Prostate gland (tissue), 2 donors: ENCODE results near the gene RSU1. TPM values are rescaled to one million over a fixed set of nuclear protein-coding genes. Genes with fewer than 3 reads are reported as not detected.

Source experiments
- DNase-seq: peaks from one replicate; pipeline ENCODE4 v3.0.0-alpha.2; 2019; ENCODE audit warnings: low spot score
- H3K27ac ChIP-seq, 2 donors: fragments of 200-600 bp; sonication (generic); 2 replicates each; pipeline ENCODE4 v1.5.1; 2017 to 2019
- H3K27me3 ChIP-seq: fragments of 200-600 bp; sonication (generic); replicated peaks from 2 replicates; pipeline ENCODE4 v1.5.1; 2019; ENCODE audit not compliant: insufficient read depth
- H3K36me3 ChIP-seq, 2 donors: fragments of 200-600 bp; sonication (generic); 1 replicate in 1 of 2; 2 replicates in 1 of 2; pipeline versions ENCODE4 v1.5.1 to v1.8.1; 2017 to 2019
- H3K4me1 ChIP-seq: fragments of 200-600 bp; sonication (generic); replicated peaks from 2 replicates; pipeline ENCODE4 v1.5.1; 2019
- H3K4me3 ChIP-seq, 2 donors: fragments of 200-600 bp; sonication (generic); 2 replicates each; pipeline ENCODE4 v1.5.1; 2017 to 2019
- H3K9me3 ChIP-seq: fragments of 200-600 bp; sonication (generic); 2 replicates; pipeline ENCODE4 v1.5.1; 2017
- CTCF ChIP-seq, 4 experiments: fragments of 200-600 bp in 2 of 4; fragments of 450-650 bp in 2 of 4; sonication (generic) in 2 of 4; IDR thresholded peaks; 1 replicate in 3 of 4; 2 replicates in 1 of 4; pipeline ENCODE4 v1.5.1; 2016 to 2019; ENCODE audit warnings: antibody characterized with exemption in 4 of 4, mild to moderate bottlenecking in 2 of 4, moderate library complexity in 2 of 4
- POLR2A ChIP-seq: fragments of 450-650 bp; IDR thresholded peaks from one replicate; pipeline ENCODE4 v1.6.1; 2016; ENCODE audit warnings: antibody characterized with exemption, mild to moderate bottlenecking
- POLR2AphosphoS5 ChIP-seq: sonication (generic); formaldehyde crosslinking; IDR thresholded peaks from one replicate; pipeline ENCODE4 v1.6.1; 2017; ENCODE audit warnings: antibody characterized with exemption
- WGBS: methylation state at CpG from one replicate; pipeline ENCODE4 v1.1.5; 2018; 5-methylcytosine and 5-hydroxymethylcytosine counted together
- intact Hi-C: fragments of 100-400 bp; cut with DNase I; formaldehyde crosslinking; loops from one replicate; pipeline ENCODE4 v1.14.2; 2022
- total RNA-seq, 2 donors: library from RNA; depleted of rRNA; stranded (reverse); fragments of >200 nt; gene quantifications; one replicate each; pipeline ENCODE4 v1.1.0, GENCODE V29; 2016

Gene RSU1
- total RNA-seq, 2 donors from 2014 or later, result 32.2 to 49.3 TPM

- H3K27ac ChIP-seq, result no peak overlapping the region
- H3K27me3 ChIP-seq, result no peaks in the 10 kb centered on the region
- H3K4me1 ChIP-seq, result no peaks in the 10 kb centered on the region
- H3K36me3 ChIP-seq, result no peaks in the 10 kb centered on the region
- intact Hi-C loops, result no loop called here
- DNase-seq, result no peak
- WGBS, result 35% methylated on average over 2 of the region's 2 CpGs
- no peaks in the 10 kb centered on the region for H3K9me3 ChIP-seq
- TF ChIP-seq CTCF (IDR thresholded peaks at IDR 0.05) (no peak), POLR2A (no peak), POLR2AphosphoS5 (no peak)
- H3K4me3 ChIP-seq, result no peak overlapping the region
Observed at GRCh38 chr10:16686054-16686902, 130.9 kb downstream of the RSU1 start.

- no peak overlapping the region for H3K4me3 ChIP-seq
- WGBS, result 70% methylated on average over 6 of the region's 6 CpGs
- no peak for DNase-seq
- no peaks in the 10 kb centered on the region for H3K27me3 ChIP-seq
- no peaks in the 10 kb centered on the region for H3K9me3 ChIP-seq
- no peak overlapping the region for H3K27ac ChIP-seq
- TF ChIP-seq POLR2AphosphoS5, result no peak
- TF ChIP-seq POLR2A, result no peak
- no peak for TF ChIP-seq CTCF (IDR thresholded peaks at IDR 0.05)
- intact Hi-C loops, result no loop called here
- H3K36me3 ChIP-seq, result no peaks in the 10 kb centered on the region
- H3K4me1 ChIP-seq, result no peaks in the 10 kb centered on the region
Observed at GRCh38 chr10:16685551-16685950, 131.7 kb downstream of the RSU1 start.

- TF ChIP-seq POLR2A, result no peak
- TF ChIP-seq CTCF (IDR thresholded peaks at IDR 0.05), result no peak
- no peak for TF ChIP-seq POLR2AphosphoS5
- no peaks in the 10 kb centered on the region for H3K9me3 ChIP-seq
- no peak for DNase-seq
- intact Hi-C loops, result no loop called here
- H3K4me1 ChIP-seq, result no peaks in the 10 kb centered on the region
- H3K27ac ChIP-seq, result no peak overlapping the region
- no peaks in the 10 kb centered on the region for H3K36me3 ChIP-seq
- H3K4me3 ChIP-seq, result no peak overlapping the region
- WGBS, result 86% methylated on average over 1 of the region's 1 CpG
- no peaks in the 10 kb centered on the region for H3K27me3 ChIP-seq
Observed at GRCh38 chr10:16681521-16681920, 135.7 kb downstream of the RSU1 start.

- no peak for DNase-seq
- intact Hi-C loops, result no loop called here
- Histone ChIP-seq H3K4me3 (no peak overlapping the region), H3K27ac (no peak overlapping the region), H3K4me1 (no peaks in the 10 kb centered on the region), H3K9me3 (no peaks in the 10 kb centered on the region), H3K27me3 (no peaks in the 10 kb centered on the region), H3K36me3 (no peaks in the 10 kb centered on the region)
- TF ChIP-seq CTCF (IDR thresholded peaks at IDR 0.05) (no peak), POLR2AphosphoS5 (no peak), POLR2A (no peak)
- WGBS, result 86% methylated on average over 6 of the region's 6 CpGs
Observed at GRCh38 chr10:16679511-16679910, 137.7 kb downstream of the RSU1 start.

- intact Hi-C loops, result no loop called here
- no peaks in the 10 kb centered on the region for H3K9me3 ChIP-seq
- 88% methylated on average over 2 of the region's 2 CpGs for WGBS
Observed at GRCh38 chr10:16675334-16675733, 141.9 kb downstream of the RSU1 start.

More at GRCh38 chr10:16675334-16675733, 141.9 kb downstream of the RSU1 start:
- no peak for DNase-seq
- Histone ChIP-seq H3K36me3 (no peaks in the 10 kb centered on the region), H3K4me1 (no peaks in the 10 kb centered on the region), H3K4me3 (no peak overlapping the region), H3K27ac (no peak overlapping the region), H3K27me3 (no peaks in the 10 kb centered on the region)
- TF ChIP-seq POLR2A (no peak), POLR2AphosphoS5 (no peak), CTCF (IDR thresholded peaks at IDR 0.05) (no peak)
